ENCODE data around the gene TNK1. TPM values are rescaled to one million over a fixed set of nuclear protein-coding genes. Genes with fewer than 3 reads are reported as not detected.

Gene TNK1
- total RNA-seq, 1 experiment from 2014 or later = 10.1 TPM

DNA sequence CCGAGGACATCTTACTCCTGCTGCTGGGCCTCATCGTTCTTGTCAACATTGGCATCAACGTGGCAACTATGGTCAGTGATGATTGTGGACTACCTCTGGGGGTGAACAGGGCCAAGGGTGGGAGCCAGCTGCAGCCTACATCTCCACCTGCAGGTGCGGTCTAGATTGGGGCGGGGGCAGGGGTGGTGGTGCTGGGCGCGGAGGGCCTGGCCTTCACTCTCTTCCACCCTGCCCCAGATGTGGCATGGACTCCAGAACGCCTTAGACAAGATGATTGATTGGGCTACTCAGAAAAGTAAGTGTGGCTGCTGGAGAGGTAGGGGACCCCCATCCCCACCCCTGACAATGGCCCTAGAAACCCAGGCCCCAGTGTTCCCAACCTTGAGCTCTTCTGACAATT is 44.9 kb downstream of the TNK1 start:
- Histone ChIP-seq H2BK12ac (ENCODE audit: insufficient read length, low read depth, low read length) (no peak overlapping the region), H3K23me2 (ENCODE audit: insufficient read length, low read depth, low read length, poor library complexity, severe bottlenecking) (no peaks in the 10 kb centered on the region), H3K4me2 (ENCODE audit: insufficient read depth, insufficient read length, low read length) (no peak overlapping the region), H2AK5ac (ENCODE audit: insufficient read length, low read length) (no peak overlapping the region), H3K56ac (ENCODE audit: insufficient read length, low read depth, low read length) (no peak overlapping the region), H3K4me1 (ENCODE audit: insufficient read depth, low read length) (no peaks in the 10 kb centered on the region), H4K8ac (replicated peaks; ENCODE audit: insufficient read length, low read depth, low read length) (no peak overlapping the region), H4K91ac (ENCODE audit: insufficient read length, low read depth, low read length) (no peak overlapping the region), H4K5ac (ENCODE audit: insufficient read length, low read depth, low read length) (no peak overlapping the region), H2BK120ac (ENCODE audit: low read depth, low read length, poor library complexity, severe bottlenecking) (no peak overlapping the region), H2BK5ac (ENCODE audit: insufficient read length, low read length) (no peak overlapping the region), H3K79me1 (ENCODE audit: insufficient read depth, low read depth, low read length, poor library complexity, severe bottlenecking) (no peaks in the 10 kb centered on the region), H2BK15ac (ENCODE audit: low read depth, low read length) (no peak overlapping the region), H4K20me1 (ENCODE audit: control insufficient read depth, insufficient read depth, insufficient read length) (no peaks in the 10 kb centered on the region), H3K14ac (ENCODE audit: insufficient read depth, low read length) (no peak overlapping the region), H2AFZ (ENCODE audit: low read length) (no peak overlapping the region), H3K18ac (ENCODE audit: insufficient read length, low read depth, low read length) (no peak overlapping the region), H3K9me3 (ENCODE audit: control insufficient read depth, low read depth, low read length) (no peaks in the 10 kb centered on the region), H3K9ac (ENCODE audit: extremely low read depth, insufficient read length, low read length) (no peak overlapping the region), H3K79me2 (ENCODE audit: insufficient read depth, low read length) (no peaks in the 10 kb centered on the region), H2BK20ac (ENCODE audit: low read depth, low read length, poor library complexity, severe bottlenecking) (no peak overlapping the region), H3K27me3 (ENCODE audit: insufficient read depth, low read length) (no peaks in the 10 kb centered on the region), H3K4ac (ENCODE audit: low read depth, low read length) (no peak overlapping the region), H3K23ac (ENCODE audit: insufficient read length, low read depth, low read length) (no peak overlapping the region), H3K27ac (ENCODE audit: insufficient read length, low read depth, low read length) (no peak overlapping the region), H3T11ph (ENCODE audit: low read length) (no peak overlapping the region)
- Mint-ChIP-seq H3K4me3 (no peak overlapping the region), H3K27me3 (ENCODE audit: low read depth) (peaks cover 10% of the 10 kb centered on the region), H3K27ac (no peak overlapping the region; a peak in 1 of 7 replicates), H3K4me1 (peaks cover 0 to 2% of the 10 kb centered on the region in 2 experiments; a peak in 2 of 4 replicates), H3K36me3 (ENCODE audit: insufficient read depth in 1 of 3, low read depth in 3 of 3) (no peaks in the 10 kb centered on the region), H3K9me3 (no peaks in the 10 kb centered on the region; a peak in 1 of 5 replicates)
- WGBS (ENCODE audit: extremely low coverage, insufficient read length, low lambda C conversion rate) = no CpG with 5 or more reads among the region's 8 CpGs
- DNase-seq = no peak
- TF ChIP-seq, protein P1, sequence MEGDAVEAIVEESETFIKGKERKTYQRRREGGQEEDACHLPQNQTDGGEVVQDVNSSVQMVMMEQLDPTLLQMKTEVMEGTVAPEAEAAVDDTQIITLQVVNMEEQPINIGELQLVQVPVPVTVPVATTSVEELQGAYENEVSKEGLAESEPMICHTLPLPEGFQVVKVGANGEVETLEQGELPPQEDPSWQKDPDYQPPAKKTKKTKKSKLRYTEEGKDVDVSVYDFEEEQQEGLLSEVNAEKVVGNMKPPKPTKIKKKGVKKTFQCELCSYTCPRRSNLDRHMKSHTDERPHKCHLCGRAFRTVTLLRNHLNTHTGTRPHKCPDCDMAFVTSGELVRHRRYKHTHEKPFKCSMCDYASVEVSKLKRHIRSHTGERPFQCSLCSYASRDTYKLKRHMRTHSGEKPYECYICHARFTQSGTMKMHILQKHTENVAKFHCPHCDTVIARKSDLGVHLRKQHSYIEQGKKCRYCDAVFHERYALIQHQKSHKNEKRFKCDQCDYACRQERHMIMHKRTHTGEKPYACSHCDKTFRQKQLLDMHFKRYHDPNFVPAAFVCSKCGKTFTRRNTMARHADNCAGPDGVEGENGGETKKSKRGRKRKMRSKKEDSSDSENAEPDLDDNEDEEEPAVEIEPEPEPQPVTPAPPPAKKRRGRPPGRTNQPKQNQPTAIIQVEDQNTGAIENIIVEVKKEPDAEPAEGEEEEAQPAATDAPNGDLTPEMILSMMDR (conservative IDR thresholded peaks at IDR 0.05) = no peak

Data from H9 (cell line).